COLO668 (cell line): ENCODE data around the gene RAB3IL1.
"Not testable (repeated sequence)": the region's sequence is repeated elsewhere in the genome, so short reads cannot be mapped to it uniquely, and the experiment has no call there.

Source experiments
- DNase-seq: peaks from one replicate; lab custom pipeline; 2025; ENCODE audit not compliant: unreplicated experiment; lab: John Stamatoyannopoulos, UW

RAB3IL1 gene

DNA sequence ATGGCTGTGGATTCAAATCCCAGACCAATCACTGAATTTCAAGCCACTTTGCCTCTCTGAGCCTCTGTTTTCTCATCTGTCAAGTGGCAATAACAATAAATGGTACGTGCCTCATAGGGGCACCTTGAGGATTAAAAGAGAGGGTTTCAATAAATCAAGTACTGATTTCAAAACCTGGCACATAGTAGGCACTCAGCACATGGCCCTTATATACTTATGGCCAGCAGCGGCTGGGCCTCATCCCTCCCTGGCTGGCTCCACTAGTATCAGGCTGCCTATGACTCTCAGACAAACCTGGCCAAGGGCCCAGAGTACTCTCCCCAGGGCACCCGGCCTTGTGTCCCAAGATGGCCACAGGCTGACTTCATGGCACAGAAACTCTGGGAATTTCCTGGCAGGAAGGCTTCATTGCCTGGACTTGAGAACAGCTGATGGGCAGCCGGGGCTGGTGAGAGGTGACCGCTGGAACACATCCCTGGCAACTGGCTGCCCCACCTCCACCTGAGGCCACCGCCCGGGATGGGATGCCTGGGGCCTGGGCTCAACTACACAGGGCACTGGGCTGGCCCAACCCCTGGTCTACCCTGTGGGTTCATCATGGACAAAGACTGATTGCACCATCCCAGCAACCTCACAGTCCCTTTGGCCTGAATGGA is 29.4 kb downstream of the RAB3IL1 start:
- no peak for DNase-seq

GRCh38 chr11:61886643-61887042 is 30.7 kb downstream of the RAB3IL1 start:
- DNase-seq = no peak

- no peak for DNase-seq
Measured at GRCh38 chr11:61885784-61886580, 31.4 kb downstream of the RAB3IL1 start.

- DNase-seq = no peak
Measured at GRCh38 chr11:61885166-61885778, 32.1 kb downstream of the RAB3IL1 start.

GRCh38 chr11:61883947-61884346 is 33.4 kb downstream of the RAB3IL1 start:
- no peak for DNase-seq

DNA sequence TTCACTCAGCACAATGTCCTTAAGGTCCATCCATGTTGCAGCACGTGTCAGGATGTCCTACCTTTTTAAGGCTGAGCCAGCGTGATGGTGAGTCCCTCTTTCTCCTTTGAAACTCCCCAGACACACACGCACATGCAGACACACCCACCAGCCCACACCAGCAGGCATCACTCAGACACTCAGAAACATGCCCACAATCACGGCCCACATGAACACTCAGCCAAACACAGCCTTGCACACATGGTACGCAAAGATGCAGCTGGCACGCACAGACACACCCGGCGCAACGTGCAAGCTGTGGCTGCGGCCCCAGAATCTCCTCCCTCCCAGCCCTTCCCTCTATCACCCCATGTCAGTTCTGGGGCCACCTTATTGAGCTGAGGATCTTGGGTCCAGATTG is 34.0 kb downstream of the RAB3IL1 start:
- no peak for DNase-seq

GRCh38 chr11:61882879-61883278 is 34.5 kb downstream of the RAB3IL1 start:
- DNase-seq = no peak

GRCh38 chr11:61882267-61882666 is 35.1 kb downstream of the RAB3IL1 start:
- DNase-seq = not testable (repeated sequence)

DNA sequence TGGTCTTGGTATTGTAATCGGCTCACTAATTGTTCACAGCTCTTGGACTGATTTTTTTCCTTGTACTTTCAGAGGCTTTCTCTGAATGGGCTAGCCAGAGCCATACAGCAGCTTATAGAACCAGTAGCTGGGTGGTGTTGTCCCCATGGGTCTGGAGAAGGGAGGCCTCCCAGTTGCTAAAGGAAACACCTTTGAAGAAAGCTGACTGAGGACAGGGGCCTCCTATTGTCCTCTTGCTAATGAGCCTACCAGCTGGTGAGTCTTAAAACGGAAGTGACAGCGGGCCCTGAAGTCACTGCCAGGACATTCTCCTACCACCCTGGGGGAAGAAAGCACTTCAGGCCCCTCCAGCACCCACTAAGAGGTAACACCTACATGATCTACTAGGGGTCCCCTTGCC is 36.0 kb downstream of the RAB3IL1 start:
- DNase-seq = no peak

DNA sequence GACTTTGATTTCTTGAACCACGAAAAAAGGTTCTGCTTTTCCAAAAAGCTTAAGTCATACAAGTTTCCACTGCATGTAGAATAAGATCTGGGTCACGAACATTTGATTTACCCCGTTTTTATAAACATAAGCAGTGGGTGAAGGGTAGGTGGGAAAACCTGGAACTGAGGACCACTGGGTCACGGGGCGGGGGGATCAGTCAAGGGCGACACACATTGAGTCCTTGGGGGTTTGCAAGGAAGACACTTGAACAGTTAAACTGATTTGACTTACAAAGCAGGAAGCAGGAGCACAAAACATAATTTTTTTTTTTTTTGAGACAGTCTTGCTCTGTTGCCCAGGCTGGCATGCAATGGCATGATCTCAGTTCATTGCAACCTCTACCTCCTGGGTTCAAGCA is 36.9 kb downstream of the RAB3IL1 start:
- no peak for DNase-seq

DNA sequence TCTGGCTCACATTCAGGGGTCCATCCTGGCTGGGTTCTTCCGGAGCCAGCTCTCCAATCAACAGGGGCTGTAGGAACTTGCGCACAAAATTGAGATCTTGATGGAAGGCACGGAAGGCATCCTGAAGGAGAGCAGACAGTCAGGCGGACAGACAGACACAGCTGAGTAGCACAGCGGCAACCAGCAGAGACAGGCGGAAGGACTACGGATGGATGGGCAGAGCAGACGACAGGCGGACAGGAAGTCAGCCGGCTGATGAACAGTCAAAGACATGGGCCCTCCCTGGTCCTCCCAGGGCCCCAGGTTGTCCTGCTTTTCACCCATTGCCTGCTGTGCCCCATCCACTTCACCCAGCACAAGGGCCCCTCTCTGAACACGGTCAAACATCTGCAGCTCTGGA is 37.3 kb downstream of the RAB3IL1 start:
- DNase-seq = no peak

GRCh38 chr11:61879152-61879551 is 38.2 kb downstream of the RAB3IL1 start:
- no peak for DNase-seq

- no peak for DNase-seq
Measured at GRCh38 chr11:61875698-61876097, 41.7 kb downstream of the RAB3IL1 start.

DNA sequence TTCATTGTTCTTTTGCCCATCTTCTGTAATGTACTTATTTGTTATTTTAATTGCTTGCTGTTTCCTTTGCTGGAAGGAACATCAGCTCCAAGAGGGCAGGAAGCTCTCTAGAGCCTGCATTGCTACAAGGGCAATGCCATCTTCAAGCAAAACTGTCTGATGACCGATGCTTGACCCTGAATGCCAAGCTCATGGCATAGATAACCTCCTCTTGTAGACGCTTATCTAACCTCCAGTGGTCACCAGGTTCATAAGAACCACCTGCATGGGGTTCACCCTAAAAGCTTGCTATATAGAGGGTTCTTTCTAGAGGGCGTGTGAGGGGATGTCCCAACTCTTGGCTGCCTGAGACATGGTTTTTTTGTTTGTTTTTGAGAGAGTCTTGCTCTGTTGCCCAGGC is 42.5 kb downstream of the RAB3IL1 start:
- DNase-seq = no peak

DNA sequence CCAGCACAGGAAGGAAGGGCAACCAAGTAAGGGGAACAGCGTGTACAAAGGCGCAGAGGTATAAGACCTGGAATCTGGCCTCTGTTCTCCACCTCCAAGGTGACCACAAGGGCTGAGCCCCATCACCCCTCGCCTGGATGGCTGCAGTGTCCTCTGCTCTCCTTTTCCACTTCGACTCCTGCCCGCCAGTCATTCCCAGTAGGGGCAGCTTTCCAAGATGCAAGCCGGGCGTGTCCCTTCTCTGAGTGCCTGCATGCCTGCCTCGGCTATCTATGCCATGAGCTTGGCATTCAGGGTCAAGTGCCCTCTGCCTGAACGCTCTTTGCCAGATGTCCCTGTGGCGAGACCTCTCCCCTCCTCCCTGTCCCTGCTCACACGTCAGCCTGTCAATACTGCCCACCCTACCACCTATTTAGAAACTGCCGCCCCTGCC is 43.0 kb downstream of the RAB3IL1 start:
- DNase-seq = no peak

- DNase-seq = no peak
Measured at GRCh38 chr11:61873588-61874376, 43.6 kb downstream of the RAB3IL1 start.

DNA sequence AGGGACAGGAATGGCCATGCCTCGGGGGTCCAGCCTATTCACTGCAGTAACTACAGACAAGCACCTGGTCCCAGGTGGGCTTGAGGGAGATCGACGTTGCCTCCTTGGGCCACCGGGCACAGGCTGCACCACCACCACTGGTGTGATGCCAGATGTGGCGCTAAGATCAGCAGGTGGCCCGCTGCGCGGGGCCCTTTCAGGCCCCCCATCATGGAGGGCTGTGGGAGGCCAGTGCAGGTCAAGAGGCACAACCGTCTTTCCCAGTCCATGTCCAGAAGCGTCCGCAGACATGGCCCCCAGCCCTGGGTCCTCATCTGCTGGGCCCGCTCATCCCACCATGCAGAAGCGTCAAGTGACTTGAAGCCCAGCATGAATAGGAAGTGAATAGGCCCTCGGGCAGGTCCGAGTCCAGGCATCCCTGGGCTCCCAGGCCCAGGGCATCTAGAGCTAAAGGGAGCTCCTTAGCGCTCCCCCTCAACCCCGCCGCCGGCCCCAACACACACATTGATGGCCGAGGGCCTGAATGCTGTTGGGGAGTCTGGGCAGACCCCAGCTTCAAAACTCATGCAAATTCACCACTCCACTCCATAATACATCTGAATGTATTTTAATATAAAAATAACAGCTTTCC is 44.3 kb downstream of the RAB3IL1 start:
- no peak for DNase-seq

GRCh38 chr11:61871158-61871597 is 46.2 kb downstream of the RAB3IL1 start:
- peak; percentile 61 for DNase-seq

DNA sequence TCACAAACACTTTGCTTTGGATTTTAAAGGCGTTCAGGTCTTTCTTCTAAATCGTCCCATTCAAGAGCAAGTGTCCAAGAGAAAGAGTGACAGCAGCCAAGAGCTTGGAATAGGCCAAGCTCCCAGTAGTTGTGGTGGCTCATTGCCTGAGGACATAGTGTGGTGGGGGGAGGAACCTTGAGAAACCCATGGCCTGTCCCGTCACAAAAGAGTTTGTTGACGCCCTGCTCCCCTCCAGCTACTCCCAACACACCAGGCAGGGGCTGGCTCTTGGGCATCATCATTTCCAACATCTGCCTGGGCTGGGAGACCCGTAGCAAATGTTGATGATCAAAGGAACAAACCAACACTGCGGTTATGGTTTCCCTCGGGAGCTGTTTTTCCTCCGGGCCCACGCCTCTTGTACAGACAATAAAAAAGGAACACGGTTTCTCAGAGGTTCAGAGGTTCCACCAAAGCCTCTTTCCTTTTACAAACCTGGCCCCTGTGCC is 46.8 kb downstream of the RAB3IL1 start:
- DNase-seq = no peak

DNA sequence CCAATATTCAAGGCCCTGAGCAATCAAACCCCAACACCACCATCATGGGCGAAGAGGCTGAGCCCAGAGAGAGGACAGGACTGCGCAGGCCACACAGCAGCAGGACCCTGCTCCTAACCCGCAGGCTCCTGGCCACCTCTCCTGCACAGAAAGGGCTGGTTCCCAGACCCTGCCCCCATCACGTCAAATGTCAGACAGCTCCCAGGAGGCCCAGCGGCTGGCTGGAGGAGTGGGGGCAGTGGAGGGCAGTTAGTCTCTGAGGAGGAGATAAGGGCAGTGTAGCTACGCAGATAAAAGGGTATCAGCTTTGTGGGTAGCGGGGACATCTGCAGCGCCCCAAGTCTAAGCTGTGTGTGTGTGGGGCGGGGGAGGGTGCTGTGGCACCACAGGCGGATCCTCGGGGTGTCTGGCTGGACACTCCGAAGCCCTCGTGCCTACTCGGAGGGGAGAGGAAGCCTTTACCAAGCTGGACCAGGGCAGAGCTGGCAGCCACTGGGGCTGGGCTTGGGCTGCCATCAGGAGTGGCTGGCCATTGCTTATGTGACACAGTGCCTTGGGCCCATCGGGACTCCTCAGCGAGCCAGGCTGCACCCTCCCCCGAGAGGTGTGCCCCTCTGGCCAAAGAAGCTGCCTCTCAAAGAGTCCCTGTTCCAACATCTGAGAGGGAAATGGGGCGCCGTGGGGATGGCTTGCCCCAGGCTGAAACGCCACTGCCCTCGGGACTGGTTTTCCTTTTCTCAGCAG is 47.5 kb downstream of the RAB3IL1 start:
- no peak for DNase-seq
